LNCaP clone FGC (cell line): ENCODE measurements around the gene EMCN.

ENCODE experiments used
- DNase-seq: peaks from one replicate; pipeline ENCODE4 v3.0.0-alpha.2; 2011; ENCODE audit warnings: low read depth
- H3K4me3 ChIP-seq: 2 replicates; pipeline ENCODE4 v1.5.1; 2011; ENCODE audit warnings: mild to moderate bottlenecking, low read depth, low read length, control low read depth
- CTCF ChIP-seq: IDR thresholded peaks from 2 replicates; pipeline ENCODE4 v1.5.1; 2012; ENCODE audit warnings: mild to moderate bottlenecking; ENCODE audit not compliant: control insufficient read depth, insufficient read depth; ENCODE audit errors: extremely low read depth

Gene EMCN

GRCh38 chr4:100428051-100428450 is 89.8 kb downstream of the EMCN start:
- no peak for DNase-seq
- no peak overlapping the region for H3K4me3 ChIP-seq
- no peak for TF ChIP-seq CTCF

DNA sequence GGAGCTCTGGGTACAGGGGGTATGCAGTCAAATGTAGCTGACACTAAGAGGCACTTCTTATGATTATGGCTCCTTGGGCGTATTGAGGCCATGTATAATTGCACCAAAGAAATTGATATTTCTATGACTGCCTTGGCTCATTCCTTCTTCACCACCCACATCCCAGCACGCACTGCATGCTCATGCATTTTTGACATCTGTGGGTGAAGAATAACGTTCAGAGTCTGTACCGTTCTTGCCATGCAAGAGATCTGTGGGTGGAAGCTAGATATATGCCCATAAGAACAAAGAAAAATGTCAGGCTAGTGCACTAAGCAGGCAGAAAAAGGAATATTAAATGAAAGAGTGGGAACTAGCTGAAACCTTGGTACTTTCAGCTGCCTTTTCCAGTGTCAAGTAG is 93.4 kb downstream of the EMCN start:
- H3K4me3 ChIP-seq, result no peak overlapping the region
- DNase-seq, result no peak
- no peak for TF ChIP-seq CTCF

GRCh38 chr4:100422894-100423293 is 94.9 kb downstream of the EMCN start:
- no peak overlapping the region for H3K4me3 ChIP-seq
- DNase-seq, result no peak
- TF ChIP-seq CTCF, result no peak

DNA sequence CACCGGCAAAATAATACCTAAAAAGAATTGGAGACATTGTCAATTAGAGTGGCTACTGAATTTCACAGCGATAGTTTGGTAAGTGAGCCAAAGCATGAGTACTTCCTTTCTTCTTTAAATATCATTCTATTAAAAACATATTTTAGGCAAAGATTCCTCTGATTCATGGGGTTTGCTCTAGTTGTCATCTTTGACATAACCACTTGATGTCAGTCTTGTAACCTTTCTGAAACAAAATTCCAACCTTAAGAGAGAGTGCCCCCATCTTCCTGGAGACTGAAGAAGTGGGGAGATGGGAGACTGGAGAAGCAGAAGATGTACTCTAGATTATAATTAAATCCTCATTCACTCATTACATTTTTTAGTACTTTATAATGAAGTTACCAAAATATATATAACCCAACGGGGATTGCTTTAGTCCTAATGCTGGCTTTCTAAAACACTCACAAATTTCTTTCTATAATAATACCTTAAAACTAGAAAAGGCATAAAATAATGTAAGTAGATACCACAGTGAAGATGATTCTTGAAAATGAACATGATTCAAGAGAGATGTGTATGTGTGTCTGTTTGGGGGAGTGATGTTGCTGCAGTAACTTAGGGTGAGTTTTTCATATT is 96.4 kb downstream of the EMCN start:
- TF ChIP-seq CTCF, result peak; percentile 74
- no peak overlapping the region for H3K4me3 ChIP-seq
- DNase-seq, result no peak

GRCh38 chr4:100420571-100420970 is 97.3 kb downstream of the EMCN start:
- no peak for TF ChIP-seq CTCF
- no peak for DNase-seq
- no peak overlapping the region for H3K4me3 ChIP-seq

DNA sequence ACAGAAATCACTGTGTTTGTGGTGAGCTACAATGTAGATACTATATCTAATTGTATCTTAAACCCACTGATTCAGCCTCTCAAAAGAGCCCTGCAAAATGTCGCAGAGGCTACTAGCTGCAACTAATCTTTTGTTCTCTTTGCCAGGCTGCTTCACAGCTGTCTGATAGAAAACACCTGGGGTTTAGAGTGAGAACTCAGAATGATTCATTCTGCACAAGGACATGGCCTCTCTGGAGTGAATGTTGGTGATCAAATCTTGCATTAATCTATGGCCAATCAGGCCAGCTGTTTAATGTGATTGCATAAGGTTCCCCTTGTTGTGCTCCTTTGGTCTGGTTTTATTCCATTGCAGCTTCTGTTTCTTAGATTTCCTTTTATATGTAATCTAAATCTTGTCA is 100.3 kb downstream of the EMCN start:
- no peak overlapping the region for H3K4me3 ChIP-seq
- TF ChIP-seq CTCF, result no peak
- DNase-seq, result no peak
